Measurements from ENCODE around the gene CCDC85A. TPM values are rescaled to one million over a fixed set of nuclear protein-coding genes. Genes with fewer than 3 reads are reported as not detected.

CCDC85A gene
- polyA plus RNA-seq, 1 donor (not counting 4 experiments of a cell fraction or from before 2014, with no cell fraction given): not detected

DNA sequence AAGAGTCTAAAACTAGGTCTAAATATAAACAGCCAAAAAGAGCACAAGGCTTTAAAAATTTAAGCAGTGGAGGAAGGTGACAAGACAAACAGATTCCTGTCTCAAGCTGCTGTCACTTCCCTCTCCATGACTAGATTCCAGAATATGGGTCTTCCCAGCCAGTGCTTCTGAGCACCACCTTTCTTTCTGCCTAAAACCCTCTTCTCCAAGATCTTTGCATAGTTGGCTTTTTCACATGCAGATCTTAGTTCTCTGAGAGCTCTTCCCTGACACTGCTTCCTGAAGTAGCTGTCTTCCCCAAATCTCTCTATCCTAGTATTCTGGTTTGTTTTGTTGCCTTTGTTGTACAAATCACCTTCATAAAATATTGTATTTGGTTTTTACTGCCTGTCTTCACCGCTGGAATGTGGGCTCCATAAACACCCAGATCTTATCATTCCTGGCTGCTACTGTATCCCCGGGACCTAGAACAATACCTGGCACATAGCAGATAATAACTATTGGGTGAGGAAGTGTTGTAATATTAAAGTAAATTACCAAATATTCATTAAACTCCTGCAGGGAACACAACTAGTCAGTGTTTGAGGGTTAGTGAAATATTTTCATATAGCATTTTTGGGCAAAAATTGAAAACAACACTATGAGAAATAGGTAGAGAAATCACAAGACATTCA is 150.2 kb downstream of the CCDC85A start:
- Histone ChIP-seq H3K27ac (ENCODE audit: control insufficient read depth, insufficient read depth, low read length) (no peak overlapping the region), H2AFZ (ENCODE audit: control insufficient read depth, low read length) (no peak overlapping the region), H4K20me1 (ENCODE audit: control insufficient read depth, extremely low read depth, insufficient read depth, low read length) (no peaks in the 10 kb centered on the region), H3K4me1 (ENCODE audit: control insufficient read depth, extremely low read depth, insufficient read depth, low read length) (no peaks in the 10 kb centered on the region), H3K36me3 (ENCODE audit: control insufficient read depth in 2 of 2, extremely low read depth in 1 of 2, insufficient read depth in 2 of 2, low read length in 2 of 2) (no peaks in the 10 kb centered on the region), H3K4me3 (ENCODE audit: control insufficient read depth in 2 of 3, extremely low read depth in 1 of 3, insufficient read depth in 2 of 3, low read depth in 1 of 3, low read length in 3 of 3) (no peak overlapping the region), H3K27me3 (ENCODE audit: control insufficient read depth, extremely low read depth, insufficient read depth, low read length) (no peaks in the 10 kb centered on the region), H3K9ac (ENCODE audit: control insufficient read depth, extremely low read depth, insufficient read depth, low read length) (no peak overlapping the region), H3K9me1 (ENCODE audit: control insufficient read depth, extremely low read depth, insufficient read depth, low read length) (no peaks in the 10 kb centered on the region), H3K9me3 (ENCODE audit: control insufficient read depth, low read depth, low read length) (no peaks in the 10 kb centered on the region), H3K4me2 (ENCODE audit: control insufficient read depth, extremely low read depth, insufficient read depth, low read depth, low read length) (no peak overlapping the region), H3K79me2 (ENCODE audit: control insufficient read depth, insufficient read depth, low read length) (no peaks in the 10 kb centered on the region)
- TF ChIP-seq, protein P1, sequence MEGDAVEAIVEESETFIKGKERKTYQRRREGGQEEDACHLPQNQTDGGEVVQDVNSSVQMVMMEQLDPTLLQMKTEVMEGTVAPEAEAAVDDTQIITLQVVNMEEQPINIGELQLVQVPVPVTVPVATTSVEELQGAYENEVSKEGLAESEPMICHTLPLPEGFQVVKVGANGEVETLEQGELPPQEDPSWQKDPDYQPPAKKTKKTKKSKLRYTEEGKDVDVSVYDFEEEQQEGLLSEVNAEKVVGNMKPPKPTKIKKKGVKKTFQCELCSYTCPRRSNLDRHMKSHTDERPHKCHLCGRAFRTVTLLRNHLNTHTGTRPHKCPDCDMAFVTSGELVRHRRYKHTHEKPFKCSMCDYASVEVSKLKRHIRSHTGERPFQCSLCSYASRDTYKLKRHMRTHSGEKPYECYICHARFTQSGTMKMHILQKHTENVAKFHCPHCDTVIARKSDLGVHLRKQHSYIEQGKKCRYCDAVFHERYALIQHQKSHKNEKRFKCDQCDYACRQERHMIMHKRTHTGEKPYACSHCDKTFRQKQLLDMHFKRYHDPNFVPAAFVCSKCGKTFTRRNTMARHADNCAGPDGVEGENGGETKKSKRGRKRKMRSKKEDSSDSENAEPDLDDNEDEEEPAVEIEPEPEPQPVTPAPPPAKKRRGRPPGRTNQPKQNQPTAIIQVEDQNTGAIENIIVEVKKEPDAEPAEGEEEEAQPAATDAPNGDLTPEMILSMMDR (optimal IDR thresholded peaks at IDR 0.05 in 1 of 3, IDR thresholded peaks at IDR 0.05 in 1 of 3, conservative IDR thresholded peaks at IDR 0.05 in 1 of 3; ENCODE audit: extremely low read depth in 1 of 3, insufficient read depth in 2 of 3, low read length in 3 of 3): no peak
- FAIRE-seq (no peak), DNase-seq (ENCODE audit: low read depth, low spot score) (no peak)
- dilution Hi-C loops (cut with MboI; ENCODE audit: extremely low pct_ligation_motif_present, low sequenced_read_pairs): no loop called here

DNA sequence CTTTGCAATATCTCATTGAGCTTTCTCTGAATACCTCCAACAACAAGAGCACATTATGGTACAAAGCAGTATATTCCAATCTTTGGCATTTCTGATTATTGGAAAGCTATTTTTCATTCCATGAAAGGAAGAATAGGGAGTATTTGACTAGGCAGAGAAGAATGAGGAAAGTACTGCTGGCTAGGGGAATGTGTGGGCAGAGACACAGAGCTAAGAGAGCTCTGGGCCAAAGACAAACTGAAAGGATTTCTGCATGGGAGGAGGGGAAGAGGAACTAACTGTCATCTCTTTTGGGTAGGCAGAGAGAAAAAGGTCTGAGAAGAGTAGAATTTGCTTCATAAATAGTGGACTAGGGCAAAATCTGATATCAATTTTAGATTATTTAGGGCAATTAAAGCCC is 150.8 kb downstream of the CCDC85A start:
- no peaks in the 10 kb centered on the region for H3K9me3 ChIP-seq (ENCODE audit: control insufficient read depth, low read depth, low read length)
- TF ChIP-seq EZH2 (IDR thresholded peaks at IDR 0.05; ENCODE audit: low read length): no peak
- TF ChIP-seq, protein P1 (optimal IDR thresholded peaks at IDR 0.05 in 1 of 3, IDR thresholded peaks at IDR 0.05 in 1 of 3, conservative IDR thresholded peaks at IDR 0.05 in 1 of 3; ENCODE audit: extremely low read depth in 1 of 3, insufficient read depth in 2 of 3, low read length in 3 of 3): no peak
- no peak overlapping the region for H2AFZ ChIP-seq (ENCODE audit: control insufficient read depth, low read length)
- dilution Hi-C loops (cut with MboI; ENCODE audit: extremely low pct_ligation_motif_present, low sequenced_read_pairs): no loop called here
- H3K4me3 ChIP-seq (ENCODE audit: control insufficient read depth in 2 of 3, extremely low read depth in 1 of 3, insufficient read depth in 2 of 3, low read depth in 1 of 3, low read length in 3 of 3): no peak overlapping the region
- H3K27ac ChIP-seq (ENCODE audit: control insufficient read depth, insufficient read depth, low read length): no peak overlapping the region
- no peaks in the 10 kb centered on the region for H3K27me3 ChIP-seq (ENCODE audit: control insufficient read depth, extremely low read depth, insufficient read depth, low read length)
- no peaks in the 10 kb centered on the region for H3K9me1 ChIP-seq (ENCODE audit: control insufficient read depth, extremely low read depth, insufficient read depth, low read length)
- no peaks in the 10 kb centered on the region for H3K4me1 ChIP-seq (ENCODE audit: control insufficient read depth, extremely low read depth, insufficient read depth, low read length)
- FAIRE-seq (no peak), DNase-seq (ENCODE audit: low read depth, low spot score) (no peak)
- H3K4me2 ChIP-seq (ENCODE audit: control insufficient read depth, extremely low read depth, insufficient read depth, low read depth, low read length): no peak overlapping the region
- no peak overlapping the region for H3K9ac ChIP-seq (ENCODE audit: control insufficient read depth, extremely low read depth, insufficient read depth, low read length)
- no peaks in the 10 kb centered on the region for H3K79me2 ChIP-seq (ENCODE audit: control insufficient read depth, insufficient read depth, low read length)
- no peaks in the 10 kb centered on the region for H3K36me3 ChIP-seq (ENCODE audit: control insufficient read depth in 2 of 2, extremely low read depth in 1 of 2, insufficient read depth in 2 of 2, low read length in 2 of 2)
- no peaks in the 10 kb centered on the region for H4K20me1 ChIP-seq (ENCODE audit: control insufficient read depth, extremely low read depth, insufficient read depth, low read length)

All from keratinocyte (primary cell).